ENCODE data around the gene HERPUD2.
A peak's percentile ranks its signal among the peaks of the same experiment; 100 is the strongest.

Gene HERPUD2

DNA sequence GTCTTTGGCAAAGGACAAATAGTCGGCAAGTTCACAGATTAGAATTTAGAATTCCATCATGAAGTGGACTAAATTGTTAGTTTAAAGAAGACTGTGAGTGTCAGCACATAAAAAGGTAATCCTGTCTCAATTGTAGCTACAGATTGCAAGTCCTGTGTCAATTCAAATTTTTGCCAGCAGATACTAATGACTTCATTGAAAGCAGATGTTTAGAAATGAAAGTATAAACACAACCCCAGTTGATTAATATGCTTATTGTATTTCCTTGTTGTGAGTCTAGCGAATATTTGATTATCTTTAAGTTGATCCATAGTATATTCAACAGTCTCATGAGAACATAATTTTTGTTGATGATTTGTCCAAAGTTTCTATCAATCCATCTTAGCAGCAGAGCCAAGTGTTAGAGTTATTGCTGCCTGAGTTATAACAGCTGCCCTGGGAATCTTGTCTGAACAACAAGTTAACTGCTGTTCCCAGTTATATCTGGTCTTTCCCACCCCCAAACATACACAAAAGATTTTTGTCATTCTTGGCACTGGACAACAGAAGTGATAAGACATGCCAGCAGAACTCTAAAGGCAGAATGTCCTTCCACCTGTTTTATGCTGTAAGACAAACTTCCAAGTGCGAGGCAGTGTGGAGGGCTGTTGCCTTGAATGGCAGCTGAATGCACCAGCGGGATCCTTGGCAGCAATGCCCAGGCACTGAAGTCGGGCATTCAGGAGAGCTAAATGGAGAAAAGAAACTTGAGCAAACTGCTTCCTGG, 21.3 kb upstream of the HERPUD2 start:
- no peak overlapping the region for H2AFZ ChIP-seq (ENCODE audit: low read depth, low read length)
- peaks cover 4% of the 10 kb centered on the region; the same call in 1 of the 2 replicates for H3K27me3 ChIP-seq (ENCODE audit: low read depth, low read length)
- H3K4me3 ChIP-seq (ENCODE audit: low read length), result no peak overlapping the region
- H4K20me1 ChIP-seq (ENCODE audit: insufficient read depth, low read length), result no peaks in the 10 kb centered on the region
- H3K27ac ChIP-seq (ENCODE audit: low read length), result no peak overlapping the region
- TF ChIP-seq, protein P1, sequence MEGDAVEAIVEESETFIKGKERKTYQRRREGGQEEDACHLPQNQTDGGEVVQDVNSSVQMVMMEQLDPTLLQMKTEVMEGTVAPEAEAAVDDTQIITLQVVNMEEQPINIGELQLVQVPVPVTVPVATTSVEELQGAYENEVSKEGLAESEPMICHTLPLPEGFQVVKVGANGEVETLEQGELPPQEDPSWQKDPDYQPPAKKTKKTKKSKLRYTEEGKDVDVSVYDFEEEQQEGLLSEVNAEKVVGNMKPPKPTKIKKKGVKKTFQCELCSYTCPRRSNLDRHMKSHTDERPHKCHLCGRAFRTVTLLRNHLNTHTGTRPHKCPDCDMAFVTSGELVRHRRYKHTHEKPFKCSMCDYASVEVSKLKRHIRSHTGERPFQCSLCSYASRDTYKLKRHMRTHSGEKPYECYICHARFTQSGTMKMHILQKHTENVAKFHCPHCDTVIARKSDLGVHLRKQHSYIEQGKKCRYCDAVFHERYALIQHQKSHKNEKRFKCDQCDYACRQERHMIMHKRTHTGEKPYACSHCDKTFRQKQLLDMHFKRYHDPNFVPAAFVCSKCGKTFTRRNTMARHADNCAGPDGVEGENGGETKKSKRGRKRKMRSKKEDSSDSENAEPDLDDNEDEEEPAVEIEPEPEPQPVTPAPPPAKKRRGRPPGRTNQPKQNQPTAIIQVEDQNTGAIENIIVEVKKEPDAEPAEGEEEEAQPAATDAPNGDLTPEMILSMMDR (IDR thresholded peaks at IDR 0.05; ENCODE audit: low read depth, low read length), result no peak
- TF ChIP-seq EZH2phosphoT487 (IDR thresholded peaks at IDR 0.05; ENCODE audit: low read depth), result no peak
- peaks cover 23% of the 10 kb centered on the region for H3K4me1 ChIP-seq (ENCODE audit: low read length)
- H3K36me3 ChIP-seq (replicated peaks; ENCODE audit: low read depth, low read length), result no peaks in the 10 kb centered on the region
- H3K9me3 ChIP-seq (ENCODE audit: insufficient read depth, low read length), result no peaks in the 10 kb centered on the region
- no peaks in the 10 kb centered on the region for H3K79me2 ChIP-seq (ENCODE audit: low read length)
- H3K4me2 ChIP-seq (ENCODE audit: low read length), result no peak overlapping the region
- H3K9ac ChIP-seq (ENCODE audit: low read length), result no peak overlapping the region

DNA sequence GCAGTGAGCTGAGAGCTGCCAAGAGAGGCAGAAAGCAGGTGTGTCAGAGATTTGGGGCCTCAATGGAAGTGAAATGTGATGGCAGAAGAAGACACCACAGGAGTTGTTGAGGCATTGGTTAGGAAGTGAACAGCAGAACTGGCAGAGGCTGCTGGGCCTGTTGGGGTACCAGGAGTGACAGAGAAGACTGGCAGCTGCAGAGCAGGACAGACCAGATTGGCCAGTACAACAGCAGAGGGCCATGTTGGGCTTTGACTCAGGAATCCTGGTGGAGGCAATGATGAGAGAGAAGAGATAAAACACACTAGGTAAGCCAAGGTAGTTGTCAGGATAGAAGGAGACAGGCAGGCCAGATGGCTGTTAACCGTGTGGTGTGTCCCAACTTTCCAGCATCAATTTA, 19.9 kb upstream of the HERPUD2 start:
- Histone ChIP-seq H3K79me2 (ENCODE audit: low read length) (no peaks in the 10 kb centered on the region), H3K4me1 (ENCODE audit: low read length) (peaks cover 21% of the 10 kb centered on the region), H3K27me3 (ENCODE audit: low read depth, low read length) (peaks cover 4% of the 10 kb centered on the region), H3K9ac (ENCODE audit: low read length) (no peak overlapping the region), H3K36me3 (replicated peaks; ENCODE audit: low read depth, low read length) (no peaks in the 10 kb centered on the region), H3K4me2 (ENCODE audit: low read length) (no peak overlapping the region), H3K27ac (ENCODE audit: low read length) (no peak overlapping the region), H4K20me1 (ENCODE audit: insufficient read depth, low read length) (no peaks in the 10 kb centered on the region), H3K9me3 (ENCODE audit: insufficient read depth, low read length) (no peaks in the 10 kb centered on the region), H3K4me3 (ENCODE audit: low read length) (no peak overlapping the region), H2AFZ (ENCODE audit: low read depth, low read length) (no peak overlapping the region)
- TF ChIP-seq EZH2phosphoT487 (IDR thresholded peaks at IDR 0.05; ENCODE audit: low read depth), result no peak
- TF ChIP-seq, protein P1 (IDR thresholded peaks at IDR 0.05; ENCODE audit: low read depth, low read length), result peak; percentile 44

DNA sequence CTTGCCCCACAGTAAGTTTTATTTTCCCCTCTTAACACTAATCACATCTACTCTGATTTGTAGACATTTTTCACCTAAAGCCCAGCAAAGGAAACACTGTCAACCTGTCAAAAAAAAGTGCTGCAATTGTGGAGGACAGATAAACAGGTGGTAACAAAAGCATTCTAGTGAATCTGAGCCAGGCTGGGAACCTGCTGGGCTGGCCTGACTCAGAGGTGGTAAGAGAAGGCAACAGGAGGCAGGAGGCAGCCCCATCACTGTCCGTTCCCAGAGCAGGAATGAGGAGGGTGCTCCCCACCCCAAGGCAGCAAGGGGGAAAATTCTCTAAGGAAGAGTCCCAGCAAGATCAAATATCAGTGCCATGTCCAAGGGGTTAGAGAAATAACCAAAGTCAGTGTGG, 19.5 kb upstream of the HERPUD2 start:
- Histone ChIP-seq H3K27ac (ENCODE audit: low read length) (no peak overlapping the region), H2AFZ (ENCODE audit: low read depth, low read length) (no peak overlapping the region), H3K9me3 (ENCODE audit: insufficient read depth, low read length) (no peaks in the 10 kb centered on the region), H3K27me3 (ENCODE audit: low read depth, low read length) (peaks cover 4% of the 10 kb centered on the region), H4K20me1 (ENCODE audit: insufficient read depth, low read length) (no peaks in the 10 kb centered on the region), H3K79me2 (ENCODE audit: low read length) (no peaks in the 10 kb centered on the region), H3K4me3 (ENCODE audit: low read length) (no peak overlapping the region), H3K4me2 (ENCODE audit: low read length) (no peak overlapping the region), H3K4me1 (ENCODE audit: low read length) (peaks cover 25% of the 10 kb centered on the region), H3K36me3 (replicated peaks; ENCODE audit: low read depth, low read length) (no peaks in the 10 kb centered on the region), H3K9ac (ENCODE audit: low read length) (no peak overlapping the region)
- TF ChIP-seq, protein P1 (IDR thresholded peaks at IDR 0.05; ENCODE audit: low read depth, low read length), result no peak

DNA sequence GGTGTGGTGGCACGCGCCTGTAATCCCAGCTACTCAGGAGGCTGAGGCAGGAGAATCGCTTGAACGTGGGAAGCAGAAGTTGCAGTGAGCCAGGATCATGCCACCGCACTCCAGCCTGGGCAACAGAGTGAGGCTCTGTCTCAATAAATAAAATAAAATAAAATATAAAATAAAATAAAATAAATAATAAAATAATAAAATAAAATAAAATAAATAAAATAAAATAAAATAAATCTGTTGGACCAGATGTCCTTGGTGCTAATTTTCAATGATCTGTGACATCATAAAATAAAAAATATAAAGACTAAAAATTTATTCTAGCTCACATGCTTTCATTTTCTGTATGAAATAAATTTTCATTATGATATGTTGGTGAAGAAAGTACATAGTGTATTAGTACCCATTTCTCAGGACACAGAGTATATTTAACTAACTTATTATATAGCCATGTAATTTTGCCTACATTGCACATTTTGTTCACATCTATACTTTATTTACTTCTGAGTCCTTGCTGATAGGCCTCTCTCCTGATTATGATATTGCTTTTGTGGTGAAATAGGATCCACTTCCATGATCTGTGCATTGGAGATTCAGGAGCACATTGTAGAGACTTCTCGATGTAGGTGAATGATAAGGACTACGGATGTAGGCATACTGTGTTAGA, 17.8 kb upstream of the HERPUD2 start:
- Histone ChIP-seq H3K9me3 (ENCODE audit: insufficient read depth, low read length) (no peaks in the 10 kb centered on the region), H3K27me3 (ENCODE audit: low read depth, low read length) (peaks cover 4% of the 10 kb centered on the region), H3K4me3 (ENCODE audit: low read length) (no peak overlapping the region), H3K9ac (ENCODE audit: low read length) (no peak overlapping the region), H3K4me1 (ENCODE audit: low read length) (peaks cover 28% of the 10 kb centered on the region), H4K20me1 (ENCODE audit: insufficient read depth, low read length) (no peaks in the 10 kb centered on the region), H2AFZ (ENCODE audit: low read depth, low read length) (no peak overlapping the region), H3K27ac (ENCODE audit: low read length) (no peak overlapping the region), H3K79me2 (ENCODE audit: low read length) (no peaks in the 10 kb centered on the region), H3K4me2 (ENCODE audit: low read length) (no peak overlapping the region), H3K36me3 (replicated peaks; ENCODE audit: low read depth, low read length) (no peaks in the 10 kb centered on the region)
- TF ChIP-seq EZH2phosphoT487 (IDR thresholded peaks at IDR 0.05; ENCODE audit: low read depth), result no peak
- TF ChIP-seq, protein P1 (IDR thresholded peaks at IDR 0.05; ENCODE audit: low read depth, low read length), result no peak

Data from OCI-LY3 (cell line).